GM12873 (cell line): ENCODE results near the gene GRIK4.

Experiments
- TF ChIP-seq, protein P1 (sequence below): IDR thresholded peaks from 2 replicates; pipeline ENCODE4 v1.5.1; 2012; ENCODE audit warnings: low read depth, mild to moderate bottlenecking, moderate library complexity, low read length, control low read depth; ENCODE audit not compliant: insufficient read depth; ENCODE audit errors: missing control alignments

GRIK4 gene

DNA sequence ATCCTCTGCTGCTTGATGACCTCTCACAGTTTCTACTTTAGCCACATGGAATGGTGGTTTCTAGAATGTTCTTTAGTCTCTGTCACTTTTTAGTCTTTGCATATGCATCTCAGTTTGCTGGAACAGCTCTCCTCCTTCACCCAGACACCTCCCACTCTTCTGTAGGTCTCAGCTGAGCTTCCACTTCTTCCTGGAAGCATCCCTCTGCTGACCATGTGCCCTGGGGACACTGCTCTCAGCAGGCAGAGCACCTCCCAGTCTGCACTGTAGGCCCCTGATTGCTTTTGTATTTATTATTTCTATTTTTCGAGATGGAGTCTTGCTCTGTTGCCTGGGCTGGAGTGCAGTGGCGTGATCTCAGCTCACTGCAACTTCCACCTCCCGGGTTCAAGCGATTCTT lies 84.0 kb downstream of the GRIK4 start:
- TF ChIP-seq, protein P1, sequence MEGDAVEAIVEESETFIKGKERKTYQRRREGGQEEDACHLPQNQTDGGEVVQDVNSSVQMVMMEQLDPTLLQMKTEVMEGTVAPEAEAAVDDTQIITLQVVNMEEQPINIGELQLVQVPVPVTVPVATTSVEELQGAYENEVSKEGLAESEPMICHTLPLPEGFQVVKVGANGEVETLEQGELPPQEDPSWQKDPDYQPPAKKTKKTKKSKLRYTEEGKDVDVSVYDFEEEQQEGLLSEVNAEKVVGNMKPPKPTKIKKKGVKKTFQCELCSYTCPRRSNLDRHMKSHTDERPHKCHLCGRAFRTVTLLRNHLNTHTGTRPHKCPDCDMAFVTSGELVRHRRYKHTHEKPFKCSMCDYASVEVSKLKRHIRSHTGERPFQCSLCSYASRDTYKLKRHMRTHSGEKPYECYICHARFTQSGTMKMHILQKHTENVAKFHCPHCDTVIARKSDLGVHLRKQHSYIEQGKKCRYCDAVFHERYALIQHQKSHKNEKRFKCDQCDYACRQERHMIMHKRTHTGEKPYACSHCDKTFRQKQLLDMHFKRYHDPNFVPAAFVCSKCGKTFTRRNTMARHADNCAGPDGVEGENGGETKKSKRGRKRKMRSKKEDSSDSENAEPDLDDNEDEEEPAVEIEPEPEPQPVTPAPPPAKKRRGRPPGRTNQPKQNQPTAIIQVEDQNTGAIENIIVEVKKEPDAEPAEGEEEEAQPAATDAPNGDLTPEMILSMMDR = no peak

DNA sequence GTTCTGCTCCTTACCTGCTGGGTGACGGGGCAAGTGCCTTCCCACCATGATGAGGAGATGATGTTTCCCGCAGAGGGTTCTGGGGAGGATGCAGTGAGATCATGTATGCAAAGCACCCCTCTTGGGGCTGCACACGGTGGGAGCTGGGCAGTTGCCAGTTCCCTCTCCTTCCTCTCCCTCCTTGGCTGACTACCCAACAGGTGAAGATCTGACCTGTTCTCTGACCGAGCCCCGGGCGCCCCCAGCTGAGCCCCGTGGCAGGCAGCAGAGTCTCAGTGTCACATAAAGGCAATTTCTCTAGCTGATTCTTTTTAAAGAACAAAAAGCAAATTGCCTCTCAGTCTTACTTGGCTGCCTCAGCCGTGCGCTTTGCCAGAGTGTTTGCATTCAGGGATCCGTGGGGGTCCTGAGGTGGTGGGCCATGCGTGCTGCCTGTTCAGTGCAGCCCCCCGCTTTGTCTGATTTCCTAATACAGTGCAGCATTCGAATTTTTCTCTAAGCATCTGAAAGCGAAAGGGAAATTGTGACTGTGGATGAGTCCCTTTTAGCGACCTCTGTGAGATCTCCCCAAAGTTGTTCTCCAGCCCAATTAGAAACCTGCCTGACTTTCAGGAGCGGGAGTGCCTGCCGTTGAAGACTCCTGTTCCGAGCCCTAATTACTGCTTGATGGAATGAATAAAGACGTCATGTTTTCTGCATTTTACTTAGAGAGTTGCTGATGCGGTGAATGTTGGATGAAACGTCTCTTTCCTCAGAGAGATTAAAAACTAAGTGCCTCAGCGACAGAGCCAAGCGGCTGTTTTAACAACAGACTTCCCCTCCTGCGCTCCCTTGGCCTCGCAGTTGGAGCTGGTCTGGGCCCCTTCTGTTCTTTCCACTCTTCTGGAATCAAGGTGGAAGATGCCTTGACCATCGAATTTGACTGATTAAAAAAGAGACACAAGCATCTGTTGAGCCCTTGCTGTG lies 86.0 kb downstream of the GRIK4 start:
- TF ChIP-seq, protein P1 = no peak

DNA sequence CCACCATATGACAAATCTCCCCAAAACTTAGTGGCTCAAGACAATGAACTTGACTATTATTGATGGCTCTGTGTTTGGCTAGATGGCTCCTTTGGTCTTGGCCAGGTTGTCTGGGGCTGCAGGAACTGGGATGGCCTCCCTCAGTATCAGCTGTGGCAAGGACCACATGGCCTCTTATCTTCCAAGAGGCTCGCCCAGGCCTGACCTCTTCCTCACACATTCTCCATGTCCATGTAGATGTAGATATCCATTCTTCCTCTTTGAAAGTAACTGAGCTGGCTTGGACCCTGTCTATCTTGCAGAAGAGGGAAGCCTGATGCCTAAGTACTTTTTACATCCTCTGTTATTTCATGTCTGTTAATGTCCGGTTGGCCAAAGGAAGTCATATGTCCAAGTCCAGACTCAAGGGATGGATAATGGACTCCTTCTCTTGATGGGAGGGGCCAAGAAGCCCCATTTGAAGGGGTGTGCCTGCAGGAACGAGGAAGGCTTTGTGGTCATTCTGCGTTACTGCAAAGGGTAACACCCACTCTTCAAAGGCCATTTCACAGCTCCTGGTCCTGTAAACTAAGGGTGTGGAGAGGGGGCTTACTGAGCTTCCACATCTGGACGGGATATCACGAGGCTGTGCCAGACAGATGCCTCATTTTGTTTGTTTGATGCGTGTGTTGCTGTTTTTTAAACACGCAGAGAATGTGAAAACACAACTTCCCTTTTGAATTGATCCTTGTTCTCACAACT lies 87.1 kb downstream of the GRIK4 start:
- TF ChIP-seq, protein P1 = no peak

DNA sequence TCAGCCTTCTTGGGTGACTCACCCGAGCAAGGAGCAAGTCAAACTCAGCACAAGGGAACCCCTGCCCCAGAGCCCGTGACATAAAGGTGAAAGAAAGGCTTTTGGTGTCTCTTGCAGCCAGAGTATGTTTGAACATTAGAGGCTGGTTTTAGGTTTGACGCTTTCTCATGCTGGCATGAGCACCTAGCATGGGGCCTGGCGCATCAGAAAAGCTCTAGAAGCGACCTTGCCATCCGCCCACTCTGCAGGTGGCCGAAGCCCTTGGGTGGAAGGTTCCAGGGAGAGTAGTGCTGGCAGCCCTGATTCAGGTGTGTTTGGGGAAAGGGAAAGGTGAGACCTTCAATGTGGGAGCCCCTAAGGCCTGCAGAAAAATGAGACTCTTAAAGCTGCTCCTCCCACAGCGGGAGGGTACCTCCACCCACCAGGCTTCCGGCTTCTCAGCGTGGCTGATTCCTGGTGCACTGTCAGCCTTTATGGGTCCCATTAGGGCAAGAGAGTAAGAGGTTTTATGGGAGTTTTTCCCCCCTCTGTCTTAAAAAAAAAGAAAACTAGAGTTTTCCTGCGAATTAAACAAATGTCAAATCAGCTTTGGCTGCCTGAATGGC lies 88.4 kb downstream of the GRIK4 start:
- TF ChIP-seq, protein P1 = no peak

DNA sequence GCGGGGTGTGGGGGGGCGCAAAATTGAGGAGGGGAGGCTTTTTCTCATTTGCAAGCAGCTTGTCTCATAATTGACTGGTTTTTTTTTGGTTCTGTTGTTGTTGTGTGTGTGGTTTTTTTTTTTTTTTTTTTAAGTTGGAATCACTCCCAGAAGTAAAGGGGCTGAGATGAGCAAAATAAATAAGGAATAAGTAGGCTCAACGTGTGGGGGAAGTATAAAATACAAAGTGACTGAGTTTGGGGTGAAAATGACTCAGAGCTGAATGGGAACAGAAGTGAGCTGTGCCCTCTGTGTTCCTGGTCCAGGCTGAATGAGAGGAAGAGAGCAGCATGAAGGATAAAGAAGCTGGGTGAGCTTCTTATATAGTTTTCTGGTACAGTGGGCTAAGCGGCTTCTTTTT lies 90.0 kb downstream of the GRIK4 start:
- TF ChIP-seq, protein P1 = no peak

DNA sequence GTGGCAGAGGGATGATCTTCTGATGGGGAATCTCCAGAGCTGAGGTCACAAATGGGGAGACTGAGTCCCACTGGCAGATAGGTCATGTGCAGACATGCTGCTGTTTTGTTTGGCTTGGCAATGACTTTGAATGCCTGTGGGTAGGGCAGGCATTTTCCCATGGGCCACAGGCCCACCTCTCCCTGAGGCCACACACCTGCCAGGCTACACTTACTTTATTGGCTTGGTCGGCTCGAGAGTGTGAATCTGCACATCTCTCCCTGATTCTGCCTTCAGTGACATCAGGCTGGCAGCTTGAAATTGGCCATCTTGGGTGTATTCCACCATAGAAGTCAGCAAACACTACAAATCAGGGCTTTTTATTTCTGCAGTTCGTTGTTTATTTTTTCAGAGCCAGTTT lies 91.5 kb downstream of the GRIK4 start:
- TF ChIP-seq, protein P1 = no peak

DNA sequence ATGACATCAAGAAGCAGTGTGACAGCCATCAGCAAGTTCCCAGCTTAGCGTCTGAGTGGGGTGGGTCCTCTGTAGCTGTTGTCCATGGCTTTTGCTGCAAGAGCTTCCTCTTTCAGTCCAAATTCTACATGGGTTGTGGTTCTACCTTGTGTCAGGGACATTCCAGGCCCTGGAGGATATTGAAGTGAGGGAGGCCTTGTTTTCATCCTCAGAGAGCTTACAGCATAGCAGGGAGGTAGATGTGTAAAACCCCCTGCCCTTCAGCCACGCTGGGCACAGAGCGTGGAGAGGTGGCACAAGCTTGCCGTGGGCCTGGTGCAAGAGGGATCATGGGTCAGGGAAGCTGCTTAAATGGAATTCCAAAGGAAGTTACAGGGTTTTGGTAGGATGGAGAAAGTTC lies 93.9 kb downstream of the GRIK4 start:
- TF ChIP-seq, protein P1 = no peak
